Panc1 (cell line): ENCODE data around the gene C1QTNF4. TPM values are rescaled to one million over a fixed set of nuclear protein-coding genes. Genes with fewer than 3 reads are reported as not detected.

Experiments
- ATAC-seq: fragments of 200-7000 bp; cut with Tn5 transposase; 2 replicates; pipeline ENCODE4 v1.9.1; 2020; ENCODE audit warnings: mild to moderate bottlenecking, moderate library complexity
- Bru-seq: library from RNA; stranded (reverse); fragments of 400-500 nt; gene quantifications from one replicate; lab custom pipeline; 2021; lab: Mats Ljungman, UMichigan
- BruChase-seq, 2 experiments: library from RNA; stranded (reverse); fragments of 400-500 nt; gene quantifications; one replicate each; lab custom pipeline; 2021; lab: Mats Ljungman, UMichigan
- BruUV-seq: library from RNA; stranded (reverse); fragments of 400-500 nt; replicated peaks from 2 replicates; lab custom pipeline; 2021; lab: Mats Ljungman, UMichigan
- CTCF ChIA-PET: fragments of 300-600 bp; sonication (Branson Sonifier 250); formaldehyde crosslinking; loops from one replicate; lab custom pipeline; 2022; ENCODE audit warnings: antibody characterized with exemption; lab: Charles Lee
- POLR2A ChIA-PET: fragments of 300-600 bp; sonication (Branson Sonifier 250); formaldehyde crosslinking; loops from one replicate; lab custom pipeline; 2022; ENCODE audit warnings: antibody characterized with exemption; lab: Charles Lee
- DNase-seq: peaks from one replicate; pipeline ENCODE4 v3.0.0-alpha.2; 2010; ENCODE audit warnings: low read depth, low spot score
- H3K27ac ChIP-seq: 2 replicates; pipeline ENCODE4 v1.5.1; 2011; ENCODE audit warnings: mild to moderate bottlenecking, low read length, inconsistent platforms
- H3K27me3 ChIP-seq: fragments of 200-500 bp; sonication (Bioruptor generic); 2 replicates; pipeline ENCODE4 v1.6.0; 2014; ENCODE audit warnings: low read length, inconsistent platforms; ENCODE audit not compliant: control insufficient read depth, insufficient read depth
- H3K36me3 ChIP-seq: fragments of 200-500 bp; sonication (Bioruptor generic); 2 replicates; pipeline ENCODE4 v1.5.1; 2014; ENCODE audit warnings: inconsistent platforms, mild to moderate bottlenecking, low read length, moderate library complexity; ENCODE audit not compliant: control insufficient read depth, insufficient read depth
- H3K4me1 ChIP-seq: 2 replicates; pipeline ENCODE4 v1.5.1; 2011; ENCODE audit warnings: inconsistent platforms, mild to moderate bottlenecking, low read length, moderate library complexity; ENCODE audit not compliant: control insufficient read depth, insufficient read depth
- H3K4me3 ChIP-seq, 2 experiments: 2 replicates each; pipeline ENCODE4 v1.5.1; 2011 to 2012; ENCODE audit warnings: low read depth in 2 of 2, low read length in 2 of 2, mild to moderate bottlenecking in 2 of 2, inconsistent platforms in 1 of 2, moderate library complexity in 1 of 2
- H3K9me3 ChIP-seq: fragments of 200-500 bp; sonication (Bioruptor generic); 2 replicates; pipeline ENCODE4 v1.5.1; 2014; ENCODE audit warnings: low read depth, mild to moderate bottlenecking, inconsistent platforms, low read length, moderate library complexity; ENCODE audit not compliant: control insufficient read depth, insufficient read depth
- CTCF ChIP-seq: fragments of 450-650 bp; IDR thresholded peaks from 2 replicates; pipeline ENCODE4 v1.5.1; 2017; ENCODE audit warnings: mild to moderate bottlenecking
- POLR2AphosphoS5 ChIP-seq: IDR thresholded peaks from 2 replicates; pipeline ENCODE4 v1.6.1; 2012; ENCODE audit warnings: mild to moderate bottlenecking, low read depth, low read length, moderate library complexity
- REST ChIP-seq, 2 experiments: IDR thresholded peaks; 2 replicates each; pipeline ENCODE4 v1.6.1; 2011 to 2012; ENCODE audit warnings: low read depth in 2 of 2, control low read depth in 1 of 2, low read length in 1 of 2, mild to moderate bottlenecking in 1 of 2, moderate library complexity in 1 of 2; ENCODE audit not compliant: insufficient read depth in 1 of 2
- SIN3A ChIP-seq: IDR thresholded peaks from 2 replicates; pipeline ENCODE4 v1.6.1; 2012; ENCODE audit warnings: low read depth, mild to moderate bottlenecking, low read length, moderate library complexity, borderline replicate concordance; ENCODE audit not compliant: insufficient read depth
- TCF7L2 ChIP-seq: IDR thresholded peaks from 2 replicates; pipeline ENCODE4 v1.6.1; 2011; ENCODE audit warnings: mild to moderate bottlenecking, low read depth, low read length, inconsistent platforms
- in situ Hi-C: cut with HindIII; loops from 2 replicates; pipeline ENCODE4 v1.10.0; 2016; ENCODE audit warnings: low sequenced_read_pairs, low pct_unique_long_range_greater_than_20kb
- intact Hi-C: fragments of 100-400 bp; cut with micrococcal nuclease; formaldehyde crosslinking; loops from one replicate; pipeline ENCODE4 v1.10.0; 2022; ENCODE audit not compliant: unreplicated experiment
- long read RNA-seq: library from polyadenylated mRNA; unstranded; transcript quantifications from one replicate; pipeline ENCODE4 v2.0.0, GENCODE V29; 2021; ENCODE audit not compliant: unreplicated experiment
- polyA plus RNA-seq: library from polyadenylated mRNA; unstranded; fragments of >200 nt; gene quantifications from one replicate; pipeline ENCODE4 v1.2.1, GENCODE V29; 2012; ENCODE audit warnings: missing spikeins; ENCODE audit not compliant: insufficient read length
- total RNA-seq: library from RNA; stranded (reverse); gene quantifications from one replicate; pipeline ENCODE4 v1.2.1, GENCODE V29; 2021; ENCODE audit not compliant: unreplicated experiment

The C1QTNF4 gene
- total RNA-seq (not detected), Bru-seq, nascent RNA (percentile 12 among the genes with signal in this experiment), BruChase-seq, experiment 1, labeled RNA remaining after a 2-hour chase (percentile 25 among the genes with signal in this experiment), BruChase-seq, experiment 2, labeled RNA remaining after a 6-hour chase (percentile 13 among the genes with signal in this experiment)
- not detected for polyA plus RNA-seq
- long read RNA-seq, result 0 reads

DNA sequence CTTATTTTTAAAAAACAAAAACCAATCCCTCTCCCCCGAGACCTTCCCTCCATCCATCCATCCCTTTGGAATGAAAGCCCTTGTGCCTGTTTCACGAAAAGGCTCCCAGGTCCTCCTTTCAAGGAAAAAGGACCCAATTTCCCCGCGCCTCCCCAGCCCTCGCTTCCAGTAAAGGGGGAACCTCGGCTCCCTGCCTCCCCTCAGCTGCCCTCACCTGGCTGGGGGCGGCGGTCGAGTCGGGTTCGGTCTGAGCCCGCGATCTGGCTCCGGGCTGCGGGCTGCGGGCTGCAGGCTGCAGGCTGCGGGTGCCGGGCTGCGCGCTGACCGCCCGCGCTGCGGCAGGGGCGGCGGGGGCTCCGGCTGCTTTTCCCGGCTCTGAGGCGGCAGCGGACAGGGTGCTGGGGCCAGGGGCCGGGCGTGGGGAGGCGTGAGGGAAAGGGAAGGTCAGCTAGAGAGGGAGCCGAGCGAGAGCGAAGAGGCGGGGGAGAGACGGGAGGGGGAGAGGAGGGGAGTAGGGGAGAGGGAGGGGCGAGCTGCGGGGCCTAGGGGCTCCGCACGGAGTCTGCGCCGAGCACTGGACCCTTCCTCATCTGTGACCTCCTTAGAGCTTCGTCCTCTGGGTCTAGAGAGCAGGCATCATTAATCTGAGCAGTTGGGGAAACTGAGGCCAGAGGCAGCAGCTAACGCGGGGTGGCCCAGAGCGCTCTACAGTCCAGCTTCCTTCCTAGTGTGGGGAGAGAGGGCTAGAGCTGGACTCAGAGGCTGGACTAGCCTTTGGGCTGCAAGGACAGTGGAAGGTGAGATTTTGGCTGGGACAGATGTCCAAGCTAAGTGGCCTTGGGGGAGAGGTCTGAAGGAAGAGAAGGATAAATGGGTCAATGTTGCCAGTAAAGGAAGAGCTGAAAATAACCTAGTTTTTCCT lies at the start of gene C1QTNF4:
Gene C1QTNF4, minus strand, starts transcription at position 478 of the 922 bp plus-strand sequence. CDS start 3,601 bp downstream, outside the sequence.
- H3K27ac ChIP-seq, result no peak within 1 kb of the TSS
- DNase-seq (no peak), ATAC-seq (peak; percentile 22; the same call in 1 of the 2 replicates)
- H3K9me3 ChIP-seq, result no peaks in the 10 kb centered on the region
- BruUV-seq, result no TSS peak
- H3K4me3 ChIP-seq, result peak within 1 kb of the TSS; percentile 35 to 45
- intact Hi-C loops, result no loop called here
- TF ChIP-seq TCF7L2, result no peak
- TF ChIP-seq REST (IDR thresholded peaks at IDR 0.05; ENCODE audit: insufficient read depth in 1 of 2, low read depth in 2 of 2, low read length in 1 of 2), result no peak
- no peak for TF ChIP-seq CTCF
- TF ChIP-seq SIN3A, result no peak
- TF ChIP-seq POLR2AphosphoS5, result no peak
- H3K27me3 ChIP-seq, result peaks cover 6% of the 10 kb centered on the region; the same call in 1 of the 2 replicates
- H3K36me3 ChIP-seq, result no peaks in the 10 kb centered on the region
- peaks cover 4% of the 10 kb centered on the region for H3K4me1 ChIP-seq
- POLR2A ChIA-PET, result no interaction called here
- in situ Hi-C loops, result no loop called here
- CTCF ChIA-PET, result no interaction called here

DNA sequence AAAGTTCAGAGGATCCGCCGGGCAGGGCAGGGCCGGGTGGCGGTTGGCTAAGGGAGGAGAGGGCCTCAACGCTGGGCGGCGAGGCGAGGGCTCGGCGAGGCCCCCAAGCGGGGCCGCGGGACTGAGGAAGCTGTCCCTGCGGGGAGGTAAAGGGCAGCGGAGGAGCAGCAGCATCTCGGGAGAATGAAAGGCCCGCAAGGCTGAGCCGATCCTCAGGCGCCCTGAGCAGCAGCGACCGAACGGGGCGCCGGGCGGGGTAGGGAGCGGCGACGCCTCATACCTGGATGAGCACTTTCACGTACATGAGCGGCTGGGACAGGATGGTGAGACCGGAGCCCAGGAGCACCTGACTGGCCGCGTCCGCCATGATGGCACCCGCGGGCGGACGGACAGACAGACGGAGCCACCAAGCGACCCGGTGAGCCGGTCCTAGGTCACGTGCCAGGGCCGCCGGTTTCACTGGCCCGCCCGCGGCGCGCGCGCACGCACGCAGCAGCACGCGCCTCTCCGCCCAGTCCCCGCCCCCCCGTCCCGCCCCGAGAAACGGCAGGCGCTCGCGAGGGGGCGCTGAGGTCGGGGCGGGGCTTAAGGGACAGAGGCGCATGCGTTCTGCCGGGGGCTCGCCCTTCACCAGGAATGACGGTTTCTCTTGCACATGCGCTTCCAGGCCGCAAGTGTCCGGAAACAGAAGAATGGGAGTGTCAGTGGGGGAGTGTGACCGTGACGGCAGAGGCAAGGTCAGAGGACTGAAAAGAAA lies 48.1 kb upstream of the C1QTNF4 start, which contains the start of gene MTCH2:
Gene MTCH2, minus strand, starts transcription at position 461 of the 757 bp plus-strand sequence. Its CDS starts 94 bp downstream, at position 367.
- Histone ChIP-seq H3K4me1 (peaks cover 8% of the 10 kb centered on the region; the same call in 1 of the 2 replicates), H3K4me3 (peak within 1 kb of the TSS; percentile 73 to 88), H3K9me3 (no peaks in the 10 kb centered on the region), H3K36me3 (peaks cover 11% of the 10 kb centered on the region; the same call in 1 of the 2 replicates), H3K27ac (peak within 1 kb of the TSS; percentile 96), H3K27me3 (no peaks in the 10 kb centered on the region)
- peak; percentile 95 for ATAC-seq
- ChIA-PET POLR2A (no interaction called here), CTCF (interaction anchor here (0.6 kb wide), 1 partner anchor 109 kb away, joined by 9 read pairs; no protein-coding TSS in a partner anchor)
- BruUV-seq, result no TSS peak
- TF ChIP-seq TCF7L2, result peak; percentile 67; the same call in 1 of the 2 replicates
- TF ChIP-seq CTCF, result no peak
- TF ChIP-seq SIN3A, result peak; percentile 64; the same call in 1 of the 2 replicates
- TF ChIP-seq POLR2AphosphoS5, result peak; percentile 92
- TF ChIP-seq REST (IDR thresholded peaks at IDR 0.05; ENCODE audit: insufficient read depth in 1 of 2, low read depth in 2 of 2, low read length in 1 of 2), result 0 out of 4 replicates have a peak, but pooled peaks of 1 of the 2 experiments have one; percentile 60
- intact Hi-C loops, result loop anchor here (2.0 kb wide), 1 partner anchor 75 kb away; no protein-coding TSS in a partner anchor
- in situ Hi-C loops, result no loop called here
- peak; percentile 85 for DNase-seq
